K562 (cell line): Measurements from ENCODE around the gene RNF187.

Experiments used
- JUN ChIP-seq, 2 experiments: sonication (generic) in 1 of 2; formaldehyde crosslinking in 1 of 2; IDR thresholded peaks; 2 replicates each; pipeline versions ENCODE4 v1.6.1 to v1.8.0; 2012 to 2022; ENCODE audit warnings: borderline replicate concordance in 2 of 2, mild to moderate bottlenecking in 2 of 2, improper control_type of control experiment in 1 of 2, low read depth in 1 of 2, low read length in 1 of 2, missing genetic modification reagents in 1 of 2
- RBM34 ChIP-seq: fragments of 200-400 bp; formaldehyde crosslinking; IDR thresholded peaks from 2 replicates; pipeline ENCODE4 v1.6.1; 2018; ENCODE audit warnings: low read length, borderline replicate concordance; ENCODE audit not compliant: insufficient read depth
- SP1 ChIP-seq: sonication (generic); formaldehyde crosslinking; IDR thresholded peaks from 2 replicates; pipeline ENCODE4 v1.8.1; 2022; ENCODE audit warnings: mild to moderate bottlenecking, missing genetic modification reagents
- ZNF316 ChIP-seq: fragments of 450-650 bp; IDR thresholded peaks from 2 replicates; pipeline ENCODE4 v1.6.1; 2016
- ZNF766 ChIP-seq: fragments of 200-800 bp; sonication (Bioruptor generic); conservative IDR thresholded peaks from 2 replicates; pipeline ENCODE4 v1.6.1; 2016; ENCODE audit warnings: missing genetic modification characterization, missing compliant biosample characterization
- TF ChIP-seq, protein P1 (sequence below): fragments of 450-650 bp; IDR thresholded peaks from 2 replicates; pipeline ENCODE4 v1.6.1; 2018; ENCODE audit not compliant: partially characterized antibody

GRCh38 chr1:228493141-228494043 is 6.2 kb downstream of the RNF187 start:
- TF ChIP-seq ZNF766 (CRISPR knock-in tag) = no peak
- TF ChIP-seq JUN (IDR thresholded peaks at IDR 0.05; ENCODE audit: borderline replicate concordance, low read depth, low read length) = no peak
- no peak for TF ChIP-seq JUN (CRISPR knock-in tag; IDR thresholded peaks at IDR 0.05; ENCODE audit: borderline replicate concordance)
- TF ChIP-seq, protein P1, sequence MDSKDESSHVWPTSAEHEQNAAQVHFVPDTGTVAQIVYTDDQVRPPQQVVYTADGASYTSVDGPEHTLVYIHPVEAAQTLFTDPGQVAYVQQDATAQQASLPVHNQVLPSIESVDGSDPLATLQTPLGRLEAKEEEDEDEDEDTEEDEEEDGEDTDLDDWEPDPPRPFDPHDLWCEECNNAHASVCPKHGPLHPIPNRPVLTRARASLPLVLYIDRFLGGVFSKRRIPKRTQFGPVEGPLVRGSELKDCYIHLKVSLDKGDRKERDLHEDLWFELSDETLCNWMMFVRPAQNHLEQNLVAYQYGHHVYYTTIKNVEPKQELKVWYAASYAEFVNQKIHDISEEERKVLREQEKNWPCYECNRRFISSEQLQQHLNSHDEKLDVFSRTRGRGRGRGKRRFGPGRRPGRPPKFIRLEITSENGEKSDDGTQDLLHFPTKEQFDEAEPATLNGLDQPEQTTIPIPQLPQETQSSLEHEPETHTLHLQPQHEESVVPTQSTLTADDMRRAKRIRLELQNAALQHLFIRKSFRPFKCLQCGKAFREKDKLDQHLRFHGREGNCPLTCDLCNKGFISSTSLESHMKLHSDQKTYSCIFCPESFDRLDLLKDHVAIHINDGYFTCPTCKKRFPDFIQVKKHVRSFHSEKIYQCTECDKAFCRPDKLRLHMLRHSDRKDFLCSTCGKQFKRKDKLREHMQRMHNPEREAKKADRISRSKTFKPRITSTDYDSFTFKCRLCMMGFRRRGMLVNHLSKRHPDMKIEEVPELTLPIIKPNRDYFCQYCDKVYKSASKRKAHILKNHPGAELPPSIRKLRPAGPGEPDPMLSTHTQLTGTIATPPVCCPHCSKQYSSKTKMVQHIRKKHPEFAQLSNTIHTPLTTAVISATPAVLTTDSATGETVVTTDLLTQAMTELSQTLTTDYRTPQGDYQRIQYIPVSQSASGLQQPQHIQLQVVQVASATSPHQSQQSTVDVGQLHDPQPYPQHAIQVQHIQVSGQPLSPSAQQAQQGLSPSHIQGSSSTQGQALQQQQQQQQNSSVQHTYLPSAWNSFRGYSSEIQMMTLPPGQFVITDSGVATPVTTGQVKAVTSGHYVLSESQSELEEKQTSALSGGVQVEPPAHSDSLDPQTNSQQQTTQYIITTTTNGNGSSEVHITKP = no peak
- TF ChIP-seq SP1 = 0 out of 2 replicates have a peak, but pooled peaks have one; percentile 2
- TF ChIP-seq ZNF316 = no peak
- no peak for TF ChIP-seq RBM34
